Measurements from ENCODE around the gene DICER1.

The DICER1 gene

GRCh38 chr14:95113476-95113875 lies 43.9 kb downstream of the DICER1 start:
- FAIRE-seq: no peak
- DNase-seq (ENCODE audit: insufficient read length, low spot score): no peak
- no peak for TF ChIP-seq POLR2A (IDR thresholded peaks at IDR 0.05; ENCODE audit: low read depth, low read length)

- no peak for TF ChIP-seq POLR2A (IDR thresholded peaks at IDR 0.05; ENCODE audit: low read depth, low read length)
- FAIRE-seq (no peak), DNase-seq (ENCODE audit: insufficient read length, low spot score) (no peak)
Observed at GRCh38 chr14:95111507-95112164, 45.7 kb downstream of the DICER1 start.

- DNase-seq (ENCODE audit: insufficient read length, low spot score): no peak
- TF ChIP-seq POLR2A (IDR thresholded peaks at IDR 0.05; ENCODE audit: low read depth, low read length): no peak
- no peak for FAIRE-seq
Observed at GRCh38 chr14:95110178-95110577, 47.2 kb downstream of the DICER1 start.

- TF ChIP-seq POLR2A (IDR thresholded peaks at IDR 0.05; ENCODE audit: low read depth, low read length): no peak
- no peak for DNase-seq (ENCODE audit: insufficient read length, low spot score)
- FAIRE-seq: no peak
Observed at GRCh38 chr14:95107711-95108110, 49.6 kb downstream of the DICER1 start.

- no peak for TF ChIP-seq POLR2A (IDR thresholded peaks at IDR 0.05; ENCODE audit: low read depth, low read length)
- FAIRE-seq: no peak
- no peak for DNase-seq (ENCODE audit: insufficient read length, low spot score)
Observed at GRCh38 chr14:95106971-95107370, 50.4 kb downstream of the DICER1 start.

GRCh38 chr14:95104911-95105310 lies 52.4 kb downstream of the DICER1 start:
- DNase-seq (ENCODE audit: insufficient read length, low spot score): no peak
- TF ChIP-seq POLR2A (IDR thresholded peaks at IDR 0.05; ENCODE audit: low read depth, low read length): no peak
- no peak for FAIRE-seq

GRCh38 chr14:95102680-95103044 lies 54.7 kb downstream of the DICER1 start:
- FAIRE-seq (no peak), DNase-seq (ENCODE audit: insufficient read length, low spot score) (no peak)
- no peak for TF ChIP-seq POLR2A (IDR thresholded peaks at IDR 0.05; ENCODE audit: low read depth, low read length)

- no peak for FAIRE-seq
- no peak for TF ChIP-seq POLR2A (IDR thresholded peaks at IDR 0.05; ENCODE audit: low read depth, low read length)
- no peak for DNase-seq (ENCODE audit: insufficient read length, low spot score)
Observed at GRCh38 chr14:95101736-95102679, 55.3 kb downstream of the DICER1 start.

- FAIRE-seq (no peak), DNase-seq (ENCODE audit: insufficient read length, low spot score) (peak; percentile 8)
- no peak for TF ChIP-seq POLR2A (IDR thresholded peaks at IDR 0.05; ENCODE audit: low read depth, low read length)
Observed at GRCh38 chr14:95098984-95099599, 58.2 kb downstream of the DICER1 start.

- DNase-seq (ENCODE audit: insufficient read length, low spot score) (no peak), FAIRE-seq (no peak)
- TF ChIP-seq POLR2A (IDR thresholded peaks at IDR 0.05; ENCODE audit: low read depth, low read length): no peak
Observed at GRCh38 chr14:95097385-95097784, 59.9 kb downstream of the DICER1 start.

- DNase-seq (ENCODE audit: insufficient read length, low spot score) (no peak), FAIRE-seq (no peak)
- no peak for TF ChIP-seq POLR2A (IDR thresholded peaks at IDR 0.05; ENCODE audit: low read depth, low read length)
Observed at GRCh38 chr14:95096476-95096875, 60.9 kb downstream of the DICER1 start.

- TF ChIP-seq POLR2A (IDR thresholded peaks at IDR 0.05; ENCODE audit: low read depth, low read length): no peak
- DNase-seq (ENCODE audit: insufficient read length, low spot score) (no peak), FAIRE-seq (no peak)
Observed at GRCh38 chr14:95095996-95096395, 61.3 kb downstream of the DICER1 start.

GRCh38 chr14:95092723-95093122 lies 64.6 kb downstream of the DICER1 start:
- FAIRE-seq: no peak
- TF ChIP-seq POLR2A (IDR thresholded peaks at IDR 0.05; ENCODE audit: low read depth, low read length): no peak

GRCh38 chr14:95091581-95091980 lies 65.7 kb downstream of the DICER1 start:
- no peak for DNase-seq (ENCODE audit: insufficient read length, low spot score)
- FAIRE-seq: no peak
- no peak for TF ChIP-seq POLR2A (IDR thresholded peaks at IDR 0.05; ENCODE audit: low read depth, low read length)

More at GRCh38 chr14:95092723-95093122, 64.6 kb downstream of the DICER1 start:
- DNase-seq (ENCODE audit: insufficient read length, low spot score): no peak
